Mesothelial cell of epicardium (in vitro differentiated cells): ENCODE results near the gene SMG1. TPM values are rescaled to one million over a fixed set of nuclear protein-coding genes. Genes with fewer than 3 reads are reported as not detected.

ENCODE experiments used
- DNase-seq, 2 experiments: peaks; one replicate each; pipeline ENCODE4 v3.0.0; 2021; ENCODE audit warnings: low spot score in 2 of 2; ENCODE audit not compliant: unreplicated experiment in 2 of 2
- H3K27ac Mint-ChIP-seq: 2 replicates; pipeline ENCODE4 v1.8.0; 2021; ENCODE audit warnings: mixed read lengths
- H3K27me3 Mint-ChIP-seq: 2 replicates; pipeline ENCODE4 v1.8.0; 2021; ENCODE audit warnings: low read depth, mixed read lengths
- H3K36me3 Mint-ChIP-seq: 2 replicates; pipeline ENCODE4 v1.8.0; 2021; ENCODE audit warnings: mixed read lengths
- H3K4me1 Mint-ChIP-seq: 2 replicates; pipeline ENCODE4 v1.8.0; 2021; ENCODE audit warnings: mixed read lengths
- H3K4me3 Mint-ChIP-seq: 2 replicates; pipeline ENCODE4 v1.8.0; 2021; ENCODE audit warnings: mild to moderate bottlenecking, moderate library complexity, mixed read lengths
- H3K9me3 Mint-ChIP-seq: 2 replicates; pipeline ENCODE4 v1.8.0; 2021; ENCODE audit warnings: mixed read lengths
- CTCF ChIP-seq: fragments of 200-600 bp; sonication (generic); IDR thresholded peaks from one replicate; pipeline ENCODE4 v1.5.0; 2021; ENCODE audit warnings: antibody characterized with exemption; ENCODE audit not compliant: unreplicated experiment
- total RNA-seq: library from RNA; stranded (reverse); gene quantifications from 3 replicates; pipeline ENCODE4 v1.2.1, GENCODE V29; 2021

The SMG1 gene
- total RNA-seq, 1 donor from 2014 or later, result 117 TPM

- TF ChIP-seq CTCF, result peak; percentile 72
- peaks cover 29% of the 10 kb centered on the region for H3K4me1 Mint-ChIP-seq
Observed at GRCh38 chr16:18801145-18801972, 124.8 kb downstream of the SMG1 start, which contains the start of gene ARL6IP1. Gene ARL6IP1, minus strand, starts transcription at chr16:18801549. Its CDS starts 83 bp downstream, at chr16:18801466.

GRCh38 chr16:18800775-18801144 lies 125.4 kb downstream of the SMG1 start:
- Mint-ChIP-seq H3K27me3 (no peaks in the 10 kb centered on the region), H3K4me3 (peak overlapping the region; percentile 97), H3K27ac (peak overlapping the region; percentile 99), H3K36me3 (peaks cover 10% of the 10 kb centered on the region), H3K4me1 (peaks cover 29% of the 10 kb centered on the region), H3K9me3 (no peaks in the 10 kb centered on the region)
- no peak for DNase-seq
- TF ChIP-seq CTCF, result no peak

More at GRCh38 chr16:18801145-18801972, 124.8 kb downstream of the SMG1 start, which contains the start of gene ARL6IP1:
- H3K27me3 Mint-ChIP-seq, result no peaks in the 10 kb centered on the region
- peaks cover 7% of the 10 kb centered on the region for H3K36me3 Mint-ChIP-seq
- DNase-seq, result peak; percentile 95 to 98
- H3K9me3 Mint-ChIP-seq, result no peaks in the 10 kb centered on the region
- peak within 1 kb of the TSS; percentile 97 for H3K4me3 Mint-ChIP-seq
- peak within 1 kb of the TSS; percentile 99 for H3K27ac Mint-ChIP-seq

GRCh38 chr16:18800293-18800692 lies 125.9 kb downstream of the SMG1 start:
- Mint-ChIP-seq H3K4me1 (peaks cover 29% of the 10 kb centered on the region), H3K36me3 (peaks cover 15% of the 10 kb centered on the region), H3K27ac (peak overlapping the region; percentile 99), H3K27me3 (no peaks in the 10 kb centered on the region), H3K9me3 (no peaks in the 10 kb centered on the region), H3K4me3 (peak overlapping the region; percentile 97)
- TF ChIP-seq CTCF, result no peak
- peak in 1 of 2 experiments; percentile 13 for DNase-seq

GRCh38 chr16:18799500-18799899 lies 126.7 kb downstream of the SMG1 start:
- H3K27ac Mint-ChIP-seq, result peak overlapping the region; percentile 99
- DNase-seq, result no peak
- no peaks in the 10 kb centered on the region for H3K9me3 Mint-ChIP-seq
- H3K27me3 Mint-ChIP-seq, result no peaks in the 10 kb centered on the region
- H3K4me3 Mint-ChIP-seq, result peak overlapping the region; percentile 97
- peaks cover 15% of the 10 kb centered on the region for H3K36me3 Mint-ChIP-seq
- no peak for TF ChIP-seq CTCF
- H3K4me1 Mint-ChIP-seq, result peaks cover 29% of the 10 kb centered on the region

GRCh38 chr16:18797746-18798145 lies 128.5 kb downstream of the SMG1 start:
- no peak for TF ChIP-seq CTCF
- H3K9me3 Mint-ChIP-seq, result no peaks in the 10 kb centered on the region
- no peaks in the 10 kb centered on the region for H3K27me3 Mint-ChIP-seq
- H3K27ac Mint-ChIP-seq, result peak overlapping the region; percentile 63
- peaks cover 26% of the 10 kb centered on the region for H3K4me1 Mint-ChIP-seq
- no peak overlapping the region for H3K4me3 Mint-ChIP-seq
- H3K36me3 Mint-ChIP-seq, result peaks cover 23% of the 10 kb centered on the region
- DNase-seq, result no peak
